Astrocyte of the hippocampus (primary cell): ENCODE data around the gene POLD1.
"Not testable (repeated sequence)": the region's sequence is repeated elsewhere in the genome, so short reads cannot be mapped to it uniquely, and the experiment has no call there.

ENCODE experiments used
- DNase-seq: peaks from one replicate; pipeline ENCODE4 v3.0.0; 2011; ENCODE audit warnings: low read depth, low spot score

The POLD1 gene

DNA sequence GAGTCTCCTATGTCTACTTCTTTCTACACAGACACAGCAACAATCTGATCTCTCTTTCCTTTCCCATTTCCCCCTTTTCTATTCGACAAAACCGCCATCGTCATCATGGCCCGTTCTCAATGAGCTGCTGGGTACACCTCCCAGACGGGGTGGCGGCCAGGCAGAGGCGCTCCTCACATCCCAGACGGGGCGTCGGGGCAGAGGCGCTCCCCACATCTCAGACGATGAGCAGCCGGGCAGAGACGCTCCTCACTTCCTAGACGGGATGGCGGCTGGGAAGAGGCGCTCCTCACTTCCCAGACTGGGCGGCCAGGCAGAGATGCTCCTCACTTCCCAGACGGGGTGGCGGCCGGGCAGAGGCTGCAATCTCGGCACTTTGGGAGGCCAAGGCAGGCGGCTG, 6.8 kb downstream of the POLD1 start:
- not testable (repeated sequence) for DNase-seq

DNA sequence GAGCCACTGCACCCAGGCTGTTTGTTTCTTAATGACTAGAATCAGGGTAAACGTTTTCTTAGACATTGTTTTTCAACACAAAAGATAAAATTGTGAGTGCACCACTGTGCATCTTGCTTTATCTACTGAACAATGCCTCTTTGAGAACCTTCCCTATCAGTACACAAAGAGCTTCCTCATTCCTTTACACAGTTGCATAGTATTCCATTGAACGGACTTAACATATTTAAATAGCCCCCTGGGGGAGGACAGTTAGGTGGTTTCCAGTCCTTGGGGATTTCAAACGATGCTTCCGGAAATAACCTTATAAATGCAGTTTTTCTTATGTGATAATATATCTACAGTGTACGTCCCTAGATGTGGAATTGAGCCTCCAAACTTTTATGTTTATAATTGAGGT, 8.6 kb downstream of the POLD1 start:
- no peak for DNase-seq

GRCh38 chr19:50393589-50393988, 9.4 kb downstream of the POLD1 start:
- no peak for DNase-seq

DNA sequence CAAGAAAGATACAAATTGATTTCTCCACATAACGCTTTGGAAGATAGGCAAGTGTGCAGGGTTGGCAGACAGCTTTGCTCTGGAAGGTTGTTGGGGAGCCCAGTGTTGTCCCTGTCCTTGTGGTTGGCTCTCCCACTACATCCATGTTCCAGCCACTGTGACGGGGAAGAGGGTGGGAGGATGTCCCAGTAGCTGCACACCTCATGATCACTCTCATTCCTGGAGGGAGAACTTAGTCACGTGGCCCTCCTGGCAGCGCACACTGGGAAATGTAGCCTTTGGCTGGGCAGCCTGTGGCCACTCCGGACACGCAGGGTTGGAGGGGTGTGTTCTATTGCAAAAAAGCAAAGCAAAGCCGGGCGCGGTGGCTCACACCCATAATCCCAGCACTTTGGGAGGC, 9.9 kb downstream of the POLD1 start:
- DNase-seq = no peak

DNA sequence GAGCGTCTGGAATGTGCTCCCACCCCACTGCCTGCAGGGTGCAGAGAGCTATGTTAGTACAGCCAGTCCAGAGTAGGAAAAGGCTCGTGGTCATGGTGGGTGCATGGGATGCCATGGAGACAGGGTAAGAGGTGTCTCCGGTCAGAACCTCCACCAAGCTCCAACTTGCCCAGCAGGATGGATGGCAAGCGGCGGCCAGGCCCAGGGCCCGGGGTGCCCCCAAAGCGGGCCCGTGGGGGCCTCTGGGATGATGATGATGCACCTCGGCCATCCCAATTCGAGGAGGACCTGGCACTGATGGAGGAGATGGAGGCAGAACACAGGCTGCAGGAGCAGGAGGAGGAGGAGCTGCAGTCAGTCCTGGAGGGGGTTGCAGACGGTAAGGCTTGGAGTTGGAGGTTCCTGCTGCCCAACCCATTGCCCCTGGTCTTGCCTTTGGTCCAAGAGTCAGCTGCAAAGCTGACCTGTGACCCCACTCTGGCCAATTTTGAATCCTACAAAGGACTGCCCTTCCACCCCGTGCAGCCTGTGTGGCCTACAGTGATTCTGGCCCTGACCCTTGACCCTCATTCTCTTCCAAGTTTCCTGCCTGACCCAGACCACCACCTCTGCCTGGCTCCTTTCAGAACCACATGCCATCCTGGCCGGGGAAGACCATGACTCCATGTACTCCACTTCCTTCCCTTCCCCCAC, 14.7 kb downstream of the POLD1 start:
- DNase-seq = no peak

DNA sequence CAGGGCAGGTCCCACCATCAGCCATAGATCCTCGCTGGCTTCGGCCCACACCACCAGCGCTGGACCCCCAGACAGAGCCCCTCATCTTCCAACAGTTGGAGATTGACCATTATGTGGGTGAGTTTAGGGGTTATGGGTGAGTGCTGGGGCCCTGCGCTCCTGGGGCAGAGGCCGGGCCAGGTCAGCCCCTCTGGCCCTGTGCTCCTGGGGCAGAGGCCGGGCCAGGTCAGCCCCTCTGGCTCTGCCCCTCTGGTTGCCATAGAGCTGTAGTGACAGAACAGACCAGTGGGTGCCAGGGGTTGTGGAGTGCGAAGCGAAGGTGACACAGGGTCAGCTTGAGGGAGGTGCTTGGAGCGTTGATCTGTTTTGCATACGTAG, 15.2 kb downstream of the POLD1 start:
- DNase-seq = no peak

- no peak for DNase-seq
Observed at GRCh38 chr19:50401605-50402450, 17.7 kb downstream of the POLD1 start.

GRCh38 chr19:50402544-50403301, 18.6 kb downstream of the POLD1 start:
- DNase-seq = no peak

DNA sequence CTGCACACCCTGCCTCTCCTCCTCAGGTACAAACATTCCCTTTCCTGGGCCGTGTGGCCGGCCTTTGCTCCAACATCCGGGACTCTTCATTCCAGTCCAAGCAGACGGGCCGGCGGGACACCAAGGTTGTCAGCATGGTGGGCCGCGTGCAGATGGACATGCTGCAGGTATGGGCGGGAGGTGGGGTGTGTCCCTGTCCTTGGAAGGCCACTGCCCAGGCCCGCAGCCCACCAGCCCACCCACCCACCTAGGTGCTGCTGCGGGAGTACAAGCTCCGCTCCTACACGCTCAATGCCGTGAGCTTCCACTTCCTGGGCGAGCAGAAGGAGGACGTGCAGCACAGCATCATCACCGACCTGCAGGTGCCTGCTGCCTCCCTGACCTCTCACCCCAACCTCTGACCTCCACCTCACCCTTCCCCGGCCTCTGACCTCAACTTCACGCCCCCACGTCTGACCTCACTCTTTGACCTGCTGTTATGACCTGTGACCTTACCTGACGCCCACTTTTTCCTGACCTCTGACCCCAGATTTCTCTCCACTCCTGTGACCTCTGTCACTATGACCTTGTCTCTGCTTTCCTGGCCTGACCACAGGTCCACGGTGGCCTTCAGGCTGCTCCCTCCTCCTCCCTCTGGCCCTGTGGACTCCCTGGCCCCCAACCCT, 22.1 kb downstream of the POLD1 start:
- DNase-seq = no peak

- no peak for DNase-seq
Observed at GRCh38 chr19:50406829-50407228, 22.7 kb downstream of the POLD1 start.

GRCh38 chr19:50409347-50409746, 25.2 kb downstream of the POLD1 start:
- no peak for DNase-seq

DNA sequence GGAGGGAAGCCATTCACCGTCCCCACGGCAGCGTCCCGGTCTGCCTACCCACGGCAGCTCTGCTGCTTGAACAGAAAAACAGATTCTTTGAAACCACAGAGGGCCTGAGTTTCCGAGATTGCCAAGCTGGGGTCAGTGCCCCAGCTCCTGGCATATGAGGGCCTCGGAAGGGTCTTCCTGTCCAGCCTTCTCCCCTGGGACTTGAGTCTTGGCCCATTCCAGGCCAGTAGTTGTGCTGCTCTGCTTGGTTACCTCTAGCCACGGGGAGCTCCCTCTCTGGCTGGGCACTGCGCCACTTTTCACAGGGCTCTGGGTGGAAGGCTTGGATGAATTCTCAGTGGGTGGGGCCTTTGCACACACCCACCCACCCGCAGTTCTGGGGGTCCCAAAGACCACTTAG, 26.0 kb downstream of the POLD1 start:
- DNase-seq = no peak

GRCh38 chr19:50412419-50412818, 28.3 kb downstream of the POLD1 start:
- no peak for DNase-seq

- no peak for DNase-seq
Observed at GRCh38 chr19:50413096-50413495, 28.9 kb downstream of the POLD1 start.

GRCh38 chr19:50413531-50413930, 29.4 kb downstream of the POLD1 start:
- no peak for DNase-seq

- DNase-seq = peak; percentile 82
Observed at GRCh38 chr19:50414864-50415660, 30.9 kb downstream of the POLD1 start.

GRCh38 chr19:50415661-50416033, 31.5 kb downstream of the POLD1 start:
- no peak for DNase-seq

DNA sequence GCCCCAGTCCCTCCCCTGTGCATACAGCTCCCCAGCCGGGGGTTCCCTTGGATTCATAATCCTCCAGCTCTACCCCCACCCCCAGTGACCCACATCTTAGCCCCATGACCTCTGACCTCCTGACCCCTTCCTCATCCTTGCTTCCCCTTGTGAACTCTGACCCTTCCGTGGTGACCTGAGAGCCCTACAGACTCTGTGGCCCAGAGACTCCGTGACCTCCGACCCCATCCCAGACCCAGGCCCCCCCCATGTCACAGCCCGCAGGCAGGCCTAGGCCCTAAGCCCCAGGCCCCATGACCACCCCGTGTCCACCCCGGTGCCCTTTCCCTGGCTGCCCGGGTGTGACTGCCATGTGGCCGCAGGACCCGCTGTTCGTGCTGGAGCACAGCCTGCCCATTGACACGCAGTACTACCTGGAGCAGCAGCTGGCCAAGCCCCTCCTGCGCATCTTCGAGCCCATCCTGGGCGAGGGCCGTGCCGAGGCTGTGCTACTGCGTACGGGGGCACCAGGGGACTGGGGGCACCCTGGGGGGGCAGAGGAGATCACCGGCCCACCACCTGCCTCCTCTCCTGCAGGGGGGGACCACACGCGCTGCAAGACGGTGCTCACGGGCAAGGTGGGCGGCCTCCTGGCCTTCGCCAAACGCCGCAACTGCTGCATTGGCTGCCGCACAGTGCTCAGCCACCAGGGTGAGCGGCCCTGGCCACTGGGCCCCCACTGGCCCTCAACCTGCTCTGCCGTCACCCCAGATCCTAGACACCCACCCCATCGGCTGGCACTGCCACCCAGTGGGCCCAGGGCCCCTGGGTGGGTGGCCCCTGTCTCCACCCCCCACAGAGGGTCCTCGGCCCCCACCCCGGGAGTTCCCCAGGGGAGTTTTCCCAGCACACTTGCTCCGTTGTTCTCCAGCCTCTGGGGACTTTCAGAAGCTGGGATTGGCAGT, 32.2 kb downstream of the POLD1 start:
- no peak for DNase-seq

DNA sequence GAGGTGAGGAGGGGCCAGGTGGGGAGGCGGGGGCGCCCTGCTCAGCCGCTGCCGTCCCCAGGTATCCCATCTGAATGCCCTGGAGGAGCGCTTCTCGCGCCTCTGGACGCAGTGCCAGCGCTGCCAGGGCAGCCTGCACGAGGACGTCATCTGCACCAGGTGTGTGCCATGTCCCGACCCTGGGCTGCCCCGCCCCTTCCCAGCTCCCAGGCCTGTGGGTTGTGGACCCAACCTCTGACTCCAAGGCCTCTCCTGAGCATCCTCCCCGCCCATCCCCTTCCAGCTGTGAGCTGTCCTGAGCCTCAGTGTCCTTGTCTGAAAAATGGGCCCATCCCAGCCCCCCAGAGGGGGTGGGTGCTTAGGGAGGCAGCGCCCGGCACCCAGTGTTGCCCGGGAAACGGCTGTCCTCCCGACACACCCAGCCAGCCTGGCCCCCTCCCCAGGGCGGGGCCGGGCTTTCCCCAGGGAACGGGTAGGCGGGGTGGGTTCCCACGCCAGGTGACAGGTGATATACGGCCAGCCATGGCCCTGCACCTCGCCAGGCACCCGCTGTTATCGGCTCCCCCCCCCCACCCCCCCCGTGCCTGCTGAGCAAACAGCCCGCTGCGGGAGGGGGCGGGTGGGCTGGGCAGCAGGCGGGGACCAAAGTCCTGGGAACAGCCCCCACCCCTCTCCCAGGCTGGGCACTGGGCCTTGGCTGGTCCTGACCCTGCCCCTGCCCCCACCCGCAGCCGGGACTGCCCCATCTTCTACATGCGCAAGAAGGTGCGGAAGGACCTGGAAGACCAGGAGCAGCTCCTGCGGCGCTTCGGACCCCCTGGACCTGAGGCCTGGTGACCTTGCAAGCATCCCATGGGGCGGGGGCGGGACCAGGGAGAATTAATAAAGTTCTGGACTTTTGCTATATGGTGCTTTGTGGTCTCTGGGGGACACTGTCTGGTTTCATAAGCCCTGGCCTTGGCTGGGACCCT, 33.2 kb downstream of the POLD1 start:
- DNase-seq = no peak
